Muscle layer of duodenum (tissue), 2 donors: ENCODE results near the gene ARHGEF17.
"Not testable (repeated sequence)": the region's sequence is repeated elsewhere in the genome, so short reads cannot be mapped to it uniquely, and the experiment has no call there.

Experiments used
- H3K27ac ChIP-seq: one replicate; pipeline ENCODE4 v1.7.0; 2013; ENCODE audit warnings: mild to moderate bottlenecking, low read length
- H3K27me3 ChIP-seq: one replicate; pipeline ENCODE4 v1.7.0; 2013; ENCODE audit warnings: low read depth, mild to moderate bottlenecking, control low read depth, low read length
- H3K36me3 ChIP-seq, 2 donors: one replicate each; pipeline ENCODE4 v1.7.0; 2013; ENCODE audit warnings: low read length in 2 of 2, control low read depth in 1 of 2, mild to moderate bottlenecking in 1 of 2; ENCODE audit not compliant: insufficient read depth in 2 of 2, control insufficient read depth in 1 of 2
- H3K4me1 ChIP-seq, 2 donors: one replicate each; pipeline ENCODE4 v1.7.0; 2013; ENCODE audit warnings: low read length in 2 of 2, mild to moderate bottlenecking in 2 of 2, control low read depth in 1 of 2, moderate library complexity in 1 of 2; ENCODE audit not compliant: insufficient read depth in 2 of 2, control insufficient read depth in 1 of 2
- H3K4me3 ChIP-seq, 2 donors: one replicate each; pipeline ENCODE4 v1.7.0; 2013; ENCODE audit warnings: low read length in 2 of 2, low read depth in 1 of 2, mild to moderate bottlenecking in 1 of 2
- H3K9me3 ChIP-seq, 2 donors: one replicate each; pipeline ENCODE4 v1.7.0; 2013; ENCODE audit warnings: low read length in 2 of 2, control low read depth in 1 of 2, mild to moderate bottlenecking in 1 of 2; ENCODE audit not compliant: control insufficient read depth in 1 of 2
- donor health status: healthy.

Gene ARHGEF17

DNA sequence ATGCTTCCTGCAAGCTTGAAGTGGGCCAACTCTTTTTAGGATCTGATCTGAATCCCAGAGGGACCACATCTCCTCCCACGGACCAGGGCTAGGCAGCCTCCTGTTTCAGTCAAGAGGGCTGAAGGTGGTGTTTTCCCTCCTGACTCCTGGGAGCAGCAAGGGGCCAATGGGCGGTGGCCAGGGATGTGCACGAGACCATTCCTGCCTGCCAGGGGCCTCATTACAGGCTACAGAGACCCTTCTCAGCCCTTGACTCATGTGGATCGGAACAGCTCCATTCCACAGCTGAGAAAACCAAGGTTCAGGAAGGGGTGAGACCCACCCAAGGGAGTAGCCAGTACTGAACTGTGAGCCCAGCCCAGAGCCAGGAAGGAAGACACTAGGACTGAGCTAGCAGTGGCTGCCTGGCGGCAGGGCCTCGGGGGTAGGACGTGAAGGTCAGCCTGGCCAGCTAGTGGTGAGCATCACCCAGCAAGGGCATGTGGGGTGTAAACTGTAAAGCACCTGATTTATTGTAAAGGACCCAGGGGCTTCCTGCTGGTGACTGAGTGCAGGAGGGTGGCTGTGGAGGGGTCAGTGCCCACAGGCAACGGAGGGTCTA is 39.3 kb upstream of the ARHGEF17 start:
- peaks cover 9 to 11% of the 10 kb centered on the region in 2 donors for H3K4me1 ChIP-seq
- no peaks in the 10 kb centered on the region for H3K36me3 ChIP-seq
- no peak overlapping the region for H3K27ac ChIP-seq
- peaks cover 6% of the 10 kb centered on the region for H3K27me3 ChIP-seq
- H3K4me3 ChIP-seq, result no peak overlapping the region
- H3K9me3 ChIP-seq, result no peaks in the 10 kb centered on the region

DNA sequence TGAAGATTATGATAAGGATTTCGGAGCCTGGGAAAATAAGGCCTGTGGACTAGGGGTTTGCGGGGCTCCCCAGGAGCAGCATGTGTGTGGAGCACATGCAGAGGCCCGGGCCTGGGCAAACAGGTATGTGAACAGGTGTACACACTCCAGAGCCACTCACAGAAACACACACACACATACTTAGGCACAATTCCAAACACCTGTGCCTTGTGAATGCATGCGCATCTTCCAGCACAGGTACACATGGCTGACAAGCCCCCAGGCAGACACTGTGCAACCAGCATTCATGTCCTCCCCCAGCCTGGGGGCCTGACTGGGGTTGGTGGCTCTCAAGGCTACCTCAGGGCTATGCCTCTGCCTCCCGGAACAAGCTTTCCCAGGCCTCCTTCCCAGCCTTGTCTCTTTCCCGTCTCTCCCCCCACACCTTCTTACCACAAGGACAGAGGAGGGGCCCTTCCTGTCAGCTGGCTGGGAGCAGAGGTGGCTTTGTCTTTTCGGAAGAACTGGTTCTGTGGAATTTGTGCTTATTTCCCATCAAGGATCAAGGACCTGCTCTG is 38.5 kb upstream of the ARHGEF17 start:
- Histone ChIP-seq H3K27ac (no peak overlapping the region), H3K4me3 (no peak overlapping the region), H3K4me1 (peaks cover 9% of the 10 kb centered on the region in 2 donors), H3K9me3 (no peaks in the 10 kb centered on the region), H3K27me3 (peaks cover 6% of the 10 kb centered on the region), H3K36me3 (no peaks in the 10 kb centered on the region)

DNA sequence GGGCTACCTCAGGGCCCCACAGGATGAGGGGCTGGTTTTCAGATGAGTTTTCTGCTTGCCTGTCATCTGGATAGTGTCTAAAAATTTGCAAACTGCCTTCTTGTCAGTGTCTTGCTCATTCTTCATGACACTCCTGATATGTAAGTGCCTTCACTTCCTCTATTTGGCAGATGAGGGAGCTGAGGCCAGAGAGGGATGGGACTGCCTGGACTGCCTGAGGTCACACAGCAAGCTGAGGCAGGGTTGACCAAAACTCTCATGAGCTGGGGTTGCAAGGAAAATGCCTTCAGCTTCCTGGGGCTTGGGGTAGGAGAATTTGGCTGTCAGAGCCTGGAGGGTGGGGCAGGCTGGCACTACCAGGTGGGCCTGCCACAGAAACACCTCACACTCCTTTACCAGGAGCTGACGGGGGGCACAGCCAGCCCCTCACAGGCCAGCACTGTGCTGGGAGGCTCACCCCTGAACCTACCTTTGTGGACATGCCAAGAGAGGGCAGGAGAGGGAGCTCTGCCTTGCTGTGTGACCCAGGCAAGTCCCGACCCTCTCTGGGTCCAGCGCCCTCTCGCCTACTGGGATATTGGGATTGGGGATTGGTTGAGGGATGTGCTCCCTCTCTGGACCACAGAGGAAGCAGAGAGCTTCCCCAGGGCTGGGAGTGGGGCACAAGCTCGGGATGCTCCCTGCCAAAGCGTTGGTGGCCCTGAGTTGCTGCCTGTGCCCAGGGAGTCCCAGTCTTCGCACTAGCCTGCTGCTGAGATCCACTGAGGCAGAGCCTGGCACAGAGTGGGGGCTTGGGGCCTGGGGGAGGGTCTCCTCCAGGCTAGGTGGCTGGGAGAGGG is 37.8 kb upstream of the ARHGEF17 start:
- Histone ChIP-seq H3K36me3 (no peaks in the 10 kb centered on the region), H3K4me3 (no peak overlapping the region), H3K4me1 (peaks cover 8 to 9% of the 10 kb centered on the region in 2 donors), H3K9me3 (no peaks in the 10 kb centered on the region), H3K27ac (no peak overlapping the region), H3K27me3 (peaks cover under 1% of the 10 kb centered on the region)

DNA sequence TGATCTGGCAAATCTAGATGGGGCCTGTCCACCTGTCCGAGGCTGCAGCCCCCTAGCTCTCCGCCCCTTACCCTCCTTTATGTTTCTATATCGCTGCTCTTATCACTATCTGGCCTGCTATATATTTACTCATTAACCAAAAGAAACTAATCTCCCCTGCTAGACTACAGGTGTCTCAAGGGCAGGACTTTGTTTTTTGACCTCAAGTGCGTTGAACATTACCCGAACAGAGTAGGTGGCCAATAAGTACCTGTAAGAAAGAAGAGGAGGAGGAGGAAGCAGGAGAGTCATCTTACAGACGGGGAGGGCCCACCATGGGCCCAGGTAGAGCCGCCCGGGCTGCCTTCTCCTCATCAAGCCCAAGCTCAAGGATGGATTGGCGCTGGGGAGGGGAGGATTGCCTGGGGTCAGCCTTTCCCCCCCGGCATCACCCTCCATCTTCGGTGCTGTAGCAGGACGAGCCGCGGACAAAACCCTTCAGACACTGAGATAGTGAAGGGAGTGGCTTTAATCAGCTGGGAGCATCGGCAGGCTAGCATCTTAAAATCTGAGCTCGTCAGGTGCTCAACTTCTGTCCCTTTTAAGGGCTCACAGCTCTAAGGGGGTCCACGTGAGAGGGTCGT is 37.1 kb upstream of the ARHGEF17 start:
- no peak overlapping the region for H3K27ac ChIP-seq
- peaks cover 8 to 9% of the 10 kb centered on the region in 2 donors for H3K4me1 ChIP-seq
- H3K9me3 ChIP-seq, result no peaks in the 10 kb centered on the region

GRCh38 chr11:73271478-73271865 is 36.6 kb upstream of the ARHGEF17 start:
- not testable (repeated sequence) for H3K27ac ChIP-seq, H3K4me1 ChIP-seq, H3K27me3 ChIP-seq, H3K9me3 ChIP-seq, H3K4me3 ChIP-seq, H3K36me3 ChIP-seq

More for the DNA sequence above, 37.1 kb upstream of the ARHGEF17 start:
- no peaks in the 10 kb centered on the region for H3K27me3 ChIP-seq
- H3K4me3 ChIP-seq, result no peak overlapping the region
- no peaks in the 10 kb centered on the region for H3K36me3 ChIP-seq

DNA sequence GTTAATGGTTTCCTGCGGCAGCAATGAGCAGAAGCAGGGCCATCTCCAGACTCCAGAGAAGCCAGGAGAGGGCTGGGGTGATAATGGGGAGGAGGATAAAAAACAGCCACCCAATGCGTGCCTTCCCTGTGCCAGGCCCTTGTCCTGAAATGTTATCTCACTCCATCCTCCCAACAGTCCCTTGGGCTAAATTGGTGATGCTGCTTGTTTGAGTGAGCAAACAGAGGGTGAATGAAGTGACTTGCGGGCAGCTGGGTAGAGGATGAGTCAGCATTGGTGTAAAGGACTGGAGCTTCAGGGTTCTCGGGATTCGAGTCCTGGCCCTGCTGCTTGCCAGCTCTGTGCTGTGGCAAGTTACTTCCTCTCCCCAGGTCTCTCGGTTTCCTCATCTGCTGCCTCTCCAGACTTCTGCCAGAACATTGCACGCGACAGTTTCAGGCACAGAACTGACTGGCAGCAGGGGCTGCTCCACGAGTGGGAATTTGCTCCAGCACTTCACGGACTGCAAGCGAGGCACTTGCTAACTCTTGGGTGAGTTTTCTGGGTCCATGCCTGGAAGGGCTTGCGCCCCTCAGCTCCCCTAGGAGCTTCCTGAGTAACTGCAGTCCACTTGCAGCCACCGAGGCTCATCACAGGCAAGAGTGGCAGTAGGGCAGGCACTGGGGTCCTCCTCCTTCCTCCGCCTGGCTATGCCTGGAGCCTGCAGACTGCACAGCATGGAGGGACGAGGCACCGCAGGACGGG is 36.0 kb upstream of the ARHGEF17 start, which contains the start of gene P2RY6:
P2RY6 (plus strand) TSS at position 403 of the 744 bp plus-strand sequence. CDS start 24,181 bp downstream, outside the sequence.
- no peaks in the 10 kb centered on the region for H3K36me3 ChIP-seq
- no peaks in the 10 kb centered on the region for H3K27me3 ChIP-seq
- H3K4me1 ChIP-seq, result peaks cover 8 to 9% of the 10 kb centered on the region in 2 donors
- H3K27ac ChIP-seq, result no peak within 1 kb of the TSS
- no peaks in the 10 kb centered on the region for H3K9me3 ChIP-seq
- H3K4me3 ChIP-seq, result peak within 1 kb of the TSS in 1 of 2 donors; percentile 8

DNA sequence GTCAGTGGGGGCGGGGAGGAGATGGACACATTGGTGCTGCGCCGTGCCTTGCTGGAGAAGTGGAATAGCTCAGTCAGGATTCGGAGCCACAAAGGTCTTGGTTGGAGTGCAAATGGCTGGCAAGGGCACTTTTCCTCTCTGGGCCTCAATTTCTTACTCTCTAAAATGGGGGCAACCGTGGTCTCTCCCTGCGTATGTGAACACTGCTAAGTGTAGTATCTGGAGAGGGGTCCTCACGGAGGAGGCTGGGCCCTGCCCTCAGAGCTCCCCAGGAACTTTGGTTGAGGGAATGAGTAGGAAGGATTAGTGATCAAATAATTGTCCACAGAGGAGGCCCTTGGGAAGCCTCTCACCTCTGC is 35.4 kb upstream of the ARHGEF17 start:
- Histone ChIP-seq H3K4me1 (peaks cover 8 to 9% of the 10 kb centered on the region in 2 donors), H3K27ac (no peak overlapping the region), H3K36me3 (no peaks in the 10 kb centered on the region)

GRCh38 chr11:73273222-73273895 is 34.7 kb upstream of the ARHGEF17 start:
- Histone ChIP-seq H3K27ac (no peak overlapping the region), H3K9me3 (no peaks in the 10 kb centered on the region), H3K36me3 (no peaks in the 10 kb centered on the region), H3K4me1 (peaks cover 8 to 9% of the 10 kb centered on the region in 2 donors), H3K4me3 (no peak overlapping the region), H3K27me3 (no peaks in the 10 kb centered on the region)

More for the DNA sequence above, 35.4 kb upstream of the ARHGEF17 start:
- Histone ChIP-seq H3K27me3 (no peaks in the 10 kb centered on the region), H3K9me3 (no peaks in the 10 kb centered on the region), H3K4me3 (no peak overlapping the region)

- not testable (repeated sequence) for H3K4me3 ChIP-seq, H3K9me3 ChIP-seq, H3K27ac ChIP-seq
These were observed 33.9 kb upstream of the ARHGEF17 start for GRCh38 chr11:73274191-73274590.

GRCh38 chr11:73274722-73275380 is 33.2 kb upstream of the ARHGEF17 start:
- H3K36me3 ChIP-seq, result no peaks in the 10 kb centered on the region
- no peaks in the 10 kb centered on the region for H3K9me3 ChIP-seq
- no peak overlapping the region for H3K27ac ChIP-seq
- no peak overlapping the region for H3K4me3 ChIP-seq
- H3K4me1 ChIP-seq, result peaks cover 5 to 8% of the 10 kb centered on the region in 2 donors
- no peaks in the 10 kb centered on the region for H3K27me3 ChIP-seq

More at GRCh38 chr11:73274191-73274590, 33.9 kb upstream of the ARHGEF17 start:
- not testable (repeated sequence) for H3K36me3 ChIP-seq, H3K4me1 ChIP-seq, H3K27me3 ChIP-seq
